Effector memory CD8-positive, alpha-beta T cell (primary cell): ENCODE measurements around the gene RASGRF1.
A peak's percentile ranks its signal among the peaks of the same experiment; 100 is the strongest.
"Not testable (repeated sequence)": the region's sequence is repeated elsewhere in the genome, so short reads cannot be mapped to it uniquely, and the experiment has no call there.

Experiments
- ATAC-seq: fragments of 150-1000 bp; cut with Tn5 transposase; replicated peaks from 2 replicates; pipeline ENCODE4 v1.10.0; 2021; ENCODE audit warnings: mild to moderate bottlenecking, moderate library complexity
- DNase-seq, 3 experiments: peaks; one replicate each; pipeline ENCODE4 v3.0.0; 2021
- H3K27ac Mint-ChIP-seq, 2 donors: one replicate each; pipeline ENCODE4 v1.8.0; 2022; ENCODE audit warnings: mild to moderate bottlenecking in 2 of 2, mixed read lengths in 2 of 2, moderate library complexity in 2 of 2
- H3K27me3 Mint-ChIP-seq, 2 donors: one replicate each; pipeline ENCODE4 v1.8.0; 2022; ENCODE audit warnings: mixed read lengths in 2 of 2
- H3K36me3 Mint-ChIP-seq: one replicate; pipeline ENCODE4 v1.8.0; 2022; ENCODE audit warnings: mild to moderate bottlenecking, moderate library complexity, mixed read lengths; ENCODE audit not compliant: insufficient read depth
- H3K4me1 Mint-ChIP-seq, 2 donors: one replicate each; pipeline ENCODE4 v1.8.0; 2022; ENCODE audit warnings: low read depth in 2 of 2, mixed read lengths in 2 of 2
- H3K4me3 Mint-ChIP-seq, 2 donors: one replicate each; pipeline ENCODE4 v1.8.0; 2022; ENCODE audit warnings: mild to moderate bottlenecking in 2 of 2, mixed read lengths in 2 of 2, moderate library complexity in 2 of 2
- H3K9me3 Mint-ChIP-seq, 2 donors: one replicate each; pipeline ENCODE4 v1.8.0; 2022; ENCODE audit warnings: mixed read lengths in 2 of 2

Gene RASGRF1

DNA sequence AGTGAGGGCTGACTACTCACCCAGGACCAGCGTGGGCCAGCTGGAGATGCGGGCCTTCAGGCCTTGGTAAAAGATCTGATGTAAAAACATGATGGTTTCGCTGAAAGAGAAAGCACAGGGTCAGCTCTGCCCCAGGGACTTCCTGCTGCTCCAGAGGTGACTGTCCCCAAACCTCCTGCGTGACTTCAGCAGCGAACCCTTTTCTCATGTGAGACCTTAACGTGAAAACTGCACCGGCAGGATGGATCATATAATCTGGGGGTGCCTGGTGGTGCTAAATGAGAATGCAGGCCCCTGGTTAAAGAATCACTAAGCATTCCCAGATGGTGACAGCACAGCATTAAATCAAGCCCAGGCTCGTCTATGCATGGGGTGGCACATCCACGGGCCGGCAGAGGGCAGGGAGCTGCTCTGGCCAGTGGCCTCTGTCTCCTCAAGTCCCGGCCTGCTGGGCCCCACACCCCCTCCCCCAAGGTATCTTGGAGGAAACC is 55.4 kb downstream of the RASGRF1 start:
- ATAC-seq: no peak
- DNase-seq: no peak
- H3K36me3 Mint-ChIP-seq: no peaks in the 10 kb centered on the region
- H3K9me3 Mint-ChIP-seq: no peaks in the 10 kb centered on the region
- no peaks in the 10 kb centered on the region for H3K4me1 Mint-ChIP-seq
- H3K4me3 Mint-ChIP-seq: no peak overlapping the region
- peaks cover 27 to 50% of the 10 kb centered on the region in 2 donors for H3K27me3 Mint-ChIP-seq
- no peak overlapping the region for H3K27ac Mint-ChIP-seq

DNA sequence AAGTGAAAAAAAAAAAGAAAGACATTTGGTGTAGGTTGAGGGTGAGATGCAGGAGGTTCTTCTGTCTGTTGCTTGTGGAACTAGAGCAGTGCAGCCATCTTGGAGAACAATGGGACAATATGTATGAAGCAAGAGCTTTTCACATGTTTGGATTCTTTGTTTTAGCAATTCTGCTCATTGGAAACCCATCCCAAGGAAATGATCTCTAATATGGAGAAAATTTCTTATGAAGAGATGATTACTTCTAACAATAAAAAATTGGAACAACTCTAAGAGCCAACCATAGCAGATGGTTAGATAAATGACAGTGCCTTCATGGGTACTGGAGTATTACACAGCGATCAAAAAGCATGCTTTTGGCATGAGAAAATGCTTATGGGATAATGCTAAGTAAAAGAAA is 56.3 kb downstream of the RASGRF1 start:
- no peaks in the 10 kb centered on the region for H3K36me3 Mint-ChIP-seq
- DNase-seq: no peak
- no peak overlapping the region for H3K27ac Mint-ChIP-seq
- H3K4me3 Mint-ChIP-seq: no peak overlapping the region
- no peaks in the 10 kb centered on the region for H3K4me1 Mint-ChIP-seq
- no peak for ATAC-seq
- H3K27me3 Mint-ChIP-seq: peaks cover 25 to 49% of the 10 kb centered on the region in 2 donors
- no peaks in the 10 kb centered on the region for H3K9me3 Mint-ChIP-seq

DNA sequence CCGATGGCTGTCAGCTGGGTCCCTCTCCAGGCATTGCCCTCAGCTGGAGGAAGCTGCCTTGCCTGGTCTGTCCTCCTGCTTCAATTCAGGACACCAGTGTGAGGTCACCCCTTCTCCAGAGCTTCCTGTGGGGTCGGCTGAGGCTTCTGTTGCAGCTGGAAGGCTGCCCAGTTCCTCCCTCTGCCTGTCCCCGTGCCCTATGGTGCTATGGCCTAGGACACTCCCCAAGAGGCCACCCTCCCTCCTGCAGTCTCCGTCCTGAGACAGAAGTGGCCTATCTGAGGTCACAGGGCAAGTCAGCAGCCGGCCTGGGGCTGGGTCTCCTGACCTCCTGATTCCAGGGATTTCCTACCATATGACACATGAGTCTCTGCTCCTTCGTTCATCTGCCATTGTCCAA is 57.9 kb downstream of the RASGRF1 start:
- H3K4me3 Mint-ChIP-seq: no peak overlapping the region
- no peak for DNase-seq
- H3K9me3 Mint-ChIP-seq: no peaks in the 10 kb centered on the region
- H3K27ac Mint-ChIP-seq: no peak overlapping the region
- H3K36me3 Mint-ChIP-seq: no peaks in the 10 kb centered on the region
- no peaks in the 10 kb centered on the region for H3K4me1 Mint-ChIP-seq
- ATAC-seq: no peak
- H3K27me3 Mint-ChIP-seq: peaks cover 25 to 64% of the 10 kb centered on the region in 2 donors

GRCh38 chr15:79031821-79032220 is 58.8 kb downstream of the RASGRF1 start:
- Mint-ChIP-seq H3K27me3 (peaks cover 21 to 59% of the 10 kb centered on the region in 2 donors), H3K9me3 (no peaks in the 10 kb centered on the region), H3K36me3 (no peaks in the 10 kb centered on the region), H3K27ac (no peak overlapping the region), H3K4me3 (no peak overlapping the region), H3K4me1 (no peaks in the 10 kb centered on the region)
- ATAC-seq (no peak), DNase-seq (no peak)

DNA sequence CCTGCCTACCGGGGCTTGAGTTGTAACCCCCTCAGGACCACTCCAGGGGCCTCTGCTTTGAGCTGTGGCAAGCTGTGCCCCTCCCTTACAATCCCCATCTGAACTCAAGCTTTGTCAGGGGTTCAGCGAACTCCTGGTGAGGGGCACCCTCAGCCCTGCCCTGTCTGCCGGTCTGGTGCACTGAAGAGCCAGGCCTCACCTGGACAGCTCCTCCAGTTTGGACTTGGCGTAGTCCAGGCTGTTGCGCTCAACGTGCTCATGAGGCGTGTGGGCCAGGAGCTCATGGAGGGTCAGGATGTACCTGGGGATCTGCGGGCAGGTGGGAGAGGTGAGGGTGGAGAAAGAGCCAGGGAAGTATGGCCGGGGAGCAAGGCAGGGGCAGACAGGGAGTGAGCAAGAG is 59.4 kb downstream of the RASGRF1 start:
- Mint-ChIP-seq H3K36me3 (no peaks in the 10 kb centered on the region), H3K9me3 (no peaks in the 10 kb centered on the region), H3K27me3 (peaks cover 18 to 58% of the 10 kb centered on the region in 2 donors), H3K4me3 (no peak overlapping the region), H3K27ac (no peak overlapping the region), H3K4me1 (no peaks in the 10 kb centered on the region)
- ATAC-seq (no peak), DNase-seq (no peak)

DNA sequence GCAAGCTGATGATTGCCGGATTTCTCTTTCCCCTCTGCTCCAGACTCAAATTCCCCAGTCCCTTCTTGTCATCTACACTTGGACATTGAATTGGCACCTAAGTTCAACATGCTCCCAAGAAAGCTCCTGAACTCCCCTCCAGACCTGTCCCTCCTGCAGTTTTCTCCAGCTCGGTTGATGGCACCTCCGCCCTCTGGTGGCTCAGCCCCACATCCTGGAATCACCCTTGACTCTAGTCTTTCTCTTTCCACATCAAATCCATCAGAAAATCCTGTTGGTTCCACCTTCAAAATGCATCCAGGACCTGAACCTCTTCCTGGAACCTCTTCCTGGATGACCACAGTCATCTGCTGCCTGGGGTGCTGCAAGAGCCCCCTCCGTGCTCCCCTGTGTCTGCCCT is 60.1 kb downstream of the RASGRF1 start:
- Mint-ChIP-seq H3K9me3 (no peaks in the 10 kb centered on the region), H3K27ac (no peak overlapping the region), H3K4me1 (no peaks in the 10 kb centered on the region), H3K4me3 (no peak overlapping the region), H3K27me3 (peaks cover 15 to 58% of the 10 kb centered on the region in 2 donors), H3K36me3 (no peaks in the 10 kb centered on the region)
- DNase-seq (no peak), ATAC-seq (no peak)

GRCh38 chr15:79028411-79028964 is 62.1 kb downstream of the RASGRF1 start:
- Mint-ChIP-seq H3K9me3 (peaks cover 4 to 14% of the 10 kb centered on the region in 2 donors), H3K4me1 (no peaks in the 10 kb centered on the region), H3K27ac (no peak overlapping the region), H3K36me3 (no peaks in the 10 kb centered on the region), H3K27me3 (peaks cover 7 to 66% of the 10 kb centered on the region in 2 donors), H3K4me3 (no peak overlapping the region)
- DNase-seq: peak in 1 of 3 experiments; percentile 17
- ATAC-seq: no peak

- no peak for DNase-seq
These were observed 62.8 kb downstream of the RASGRF1 start for GRCh38 chr15:79027532-79028410.

GRCh38 chr15:79025802-79026201 is 64.8 kb downstream of the RASGRF1 start:
- Mint-ChIP-seq H3K4me1 (no peaks in the 10 kb centered on the region), H3K36me3 (no peaks in the 10 kb centered on the region), H3K9me3 (peaks cover 4 to 14% of the 10 kb centered on the region in 2 donors), H3K27me3 (peaks cover 7 to 62% of the 10 kb centered on the region in 2 donors), H3K4me3 (no peak overlapping the region), H3K27ac (no peak overlapping the region)
- DNase-seq: no peak
- ATAC-seq: no peak

More at GRCh38 chr15:79027532-79028410, 62.8 kb downstream of the RASGRF1 start:
- ATAC-seq: no peak
- H3K4me1 Mint-ChIP-seq: no peaks in the 10 kb centered on the region
- H3K27ac Mint-ChIP-seq: no peak overlapping the region
- H3K4me3 Mint-ChIP-seq: no peak overlapping the region
- peaks cover 7 to 63% of the 10 kb centered on the region in 2 donors for H3K27me3 Mint-ChIP-seq
- no peaks in the 10 kb centered on the region for H3K36me3 Mint-ChIP-seq
- peaks cover 4 to 14% of the 10 kb centered on the region in 2 donors for H3K9me3 Mint-ChIP-seq

DNA sequence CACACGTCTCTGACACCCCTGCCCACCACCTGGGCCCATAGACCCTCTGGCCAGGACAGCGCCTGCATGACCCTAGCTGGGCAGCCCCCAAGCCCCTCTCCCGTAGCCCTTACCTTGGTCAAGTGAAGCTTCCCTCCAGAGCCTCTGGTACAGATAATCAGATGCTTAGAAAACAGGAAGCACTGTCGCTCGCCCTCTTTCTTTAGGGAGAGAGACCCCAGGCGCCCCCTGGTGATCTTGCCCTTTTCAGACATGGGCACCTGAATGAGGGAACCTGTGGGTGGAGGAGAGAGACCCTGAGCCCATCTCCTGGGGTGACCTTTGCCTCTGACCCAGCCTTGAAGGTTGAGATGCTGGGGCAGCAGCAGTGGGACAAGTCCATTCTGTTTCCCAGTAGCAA is 65.4 kb downstream of the RASGRF1 start:
- no peak overlapping the region for H3K27ac Mint-ChIP-seq
- no peak overlapping the region for H3K4me3 Mint-ChIP-seq
- H3K27me3 Mint-ChIP-seq: peaks cover 7 to 56% of the 10 kb centered on the region in 2 donors
- DNase-seq (no peak), ATAC-seq (no peak)
- peaks cover 4 to 14% of the 10 kb centered on the region in 2 donors for H3K9me3 Mint-ChIP-seq
- H3K4me1 Mint-ChIP-seq: no peaks in the 10 kb centered on the region
- no peaks in the 10 kb centered on the region for H3K36me3 Mint-ChIP-seq

DNA sequence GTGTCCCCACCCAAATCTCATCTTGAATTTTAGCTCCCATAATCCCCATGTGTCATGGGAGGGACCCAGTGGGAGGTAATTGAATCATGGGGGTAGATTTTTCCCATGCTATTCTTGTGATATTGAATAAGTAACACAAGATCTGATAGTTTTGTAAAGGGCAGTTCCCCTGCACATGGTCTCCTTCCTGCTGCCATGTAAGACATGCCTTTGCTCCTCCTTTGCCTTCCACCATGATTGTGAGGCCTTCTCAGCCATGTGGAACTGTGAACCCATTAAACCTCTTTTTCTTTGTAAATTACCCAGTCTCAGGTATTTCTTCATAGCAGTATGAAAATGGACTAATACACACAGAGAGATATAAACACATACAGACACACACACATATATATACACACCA is 66.1 kb downstream of the RASGRF1 start:
- peaks cover 4 to 14% of the 10 kb centered on the region in 2 donors for H3K9me3 Mint-ChIP-seq
- not testable (repeated sequence) for DNase-seq, H3K4me3 Mint-ChIP-seq, H3K4me1 Mint-ChIP-seq, H3K27ac Mint-ChIP-seq, ATAC-seq, H3K36me3 Mint-ChIP-seq
- peaks cover 7 to 52% of the 10 kb centered on the region in 2 donors for H3K27me3 Mint-ChIP-seq

GRCh38 chr15:79023918-79024317 is 66.7 kb downstream of the RASGRF1 start:
- Mint-ChIP-seq H3K9me3 (peaks cover 4 to 14% of the 10 kb centered on the region in 2 donors), H3K4me3 (no peak overlapping the region), H3K4me1 (no peaks in the 10 kb centered on the region), H3K27me3 (peaks cover 7 to 47% of the 10 kb centered on the region in 2 donors), H3K36me3 (peaks cover 2% of the 10 kb centered on the region), H3K27ac (no peak overlapping the region)
- no peak for DNase-seq
- no peak for ATAC-seq

GRCh38 chr15:79023546-79023890 is 67.1 kb downstream of the RASGRF1 start:
- ATAC-seq: no peak
- peaks cover 7 to 43% of the 10 kb centered on the region in 2 donors for H3K27me3 Mint-ChIP-seq

GRCh38 chr15:79018960-79019359 is 71.6 kb downstream of the RASGRF1 start:
- ATAC-seq (no peak), DNase-seq (no peak)
- Mint-ChIP-seq H3K27me3 (peaks cover 0 to 8% of the 10 kb centered on the region in 2 donors), H3K27ac (no peak overlapping the region), H3K36me3 (peaks cover 3% of the 10 kb centered on the region), H3K9me3 (peaks cover 0 to 4% of the 10 kb centered on the region in 2 donors), H3K4me1 (peaks cover 0 to 2% of the 10 kb centered on the region in 2 donors), H3K4me3 (no peak overlapping the region)

More at GRCh38 chr15:79023546-79023890, 67.1 kb downstream of the RASGRF1 start:
- peaks cover 4 to 14% of the 10 kb centered on the region in 2 donors for H3K9me3 Mint-ChIP-seq
- peaks cover 3% of the 10 kb centered on the region for H3K36me3 Mint-ChIP-seq
- H3K27ac Mint-ChIP-seq: no peak overlapping the region
- no peak overlapping the region for H3K4me3 Mint-ChIP-seq
- no peak for DNase-seq
- no peaks in the 10 kb centered on the region for H3K4me1 Mint-ChIP-seq
